Esophagus squamous epithelium (tissue), 5 donors: ENCODE results near the gene PLAAT4. TPM values are rescaled to one million over a fixed set of nuclear protein-coding genes. Genes with fewer than 3 reads are reported as not detected.
"Not testable (repeated sequence)": the region's sequence is repeated elsewhere in the genome, so short reads cannot be mapped to it uniquely, and the experiment has no call there.

Source experiments
- DNase-seq: peaks from one replicate; lab custom pipeline; 2025; lab: John Stamatoyannopoulos, UW
- H3K27ac ChIP-seq, 4 donors: fragments of 200-600 bp; sonication (generic); one replicate each; pipeline ENCODE4 v1.5.1; 2016 to 2019; ENCODE audit warnings: mild to moderate bottlenecking in 1 of 4
- H3K27me3 ChIP-seq, 4 donors: fragments of 200-600 bp; sonication (generic); 1 replicate in 3 of 4; 2 replicates in 1 of 4; pipeline versions ENCODE4 v1.5.1 to v1.6.0; 2017 to 2021; ENCODE audit warnings: antibody characterized with exemption in 1 of 4
- H3K36me3 ChIP-seq, 3 donors: fragments of 200-600 bp; sonication (generic); one replicate each; pipeline ENCODE4 v1.5.1; 2016 to 2019
- H3K4me1 ChIP-seq, 3 donors: fragments of 200-600 bp; sonication (generic); one replicate each; pipeline ENCODE4 v1.5.1; 2017 to 2019
- H3K4me3 ChIP-seq, 4 donors: fragments of 200-600 bp; sonication (generic); 1 replicate in 3 of 4; 2 replicates in 1 of 4; pipeline ENCODE4 v1.5.1; 2016 to 2019; ENCODE audit warnings: mild to moderate bottlenecking in 2 of 4, moderate library complexity in 1 of 4
- H3K9me3 ChIP-seq, 3 donors: fragments of 200-600 bp; sonication (generic); one replicate each; pipeline ENCODE4 v1.5.1; 2016 to 2019
- POLR2A ChIP-seq, 4 donors: fragments of 450-650 bp; IDR thresholded peaks; one replicate each; pipeline ENCODE4 v1.6.1; 2017; ENCODE audit warnings: antibody characterized with exemption in 4 of 4, mild to moderate bottlenecking in 4 of 4, moderate library complexity in 3 of 4
- WGBS, 2 donors: methylation state at CpG; one replicate each; pipeline ENCODE4 v1.1.5; 2018; 5-methylcytosine and 5-hydroxymethylcytosine counted together
- intact Hi-C: fragments of 100-400 bp; cut with DNase I; formaldehyde crosslinking; loops from one replicate; pipeline ENCODE4 v1.15.0; 2022
- total RNA-seq, 4 donors: library from RNA; depleted of rRNA; stranded (reverse); fragments of >200 nt; gene quantifications; one replicate each; pipeline ENCODE4 v1.1.0, GENCODE V29; 2016
- TF ChIP-seq, protein P1 (sequence below), 6 experiments: fragments of 450-650 bp in 4 of 6; fragments of 200-600 bp in 2 of 6; sonication (generic) in 2 of 6; IDR thresholded peaks; one replicate each; pipeline ENCODE4 v1.5.1; 2016 to 2019; ENCODE audit warnings: antibody characterized with exemption in 6 of 6, mild to moderate bottlenecking in 4 of 6, moderate library complexity in 4 of 6
- donor health status: DM: yes; HTN: yes; CAD: no.

The PLAAT4 gene
- total RNA-seq, 4 donors from 2014 or later: 3.9 to 32.6 (median 11.7) TPM

- WGBS, 2 donors: 12 to 20% methylated on average over 2 to 4 of the region's 8 CpGs
- Histone ChIP-seq H3K9me3 (no peaks in the 10 kb centered on the region), H3K36me3 (peaks cover 0 to 9% (median 0%) of the 10 kb centered on the region in 3 donors), H3K4me3 (peak overlapping the region; percentile 25 to 65 (median 48)), H3K27me3 (no peaks in the 10 kb centered on the region), H3K4me1 (peaks cover 19 to 51% (median 20%) of the 10 kb centered on the region in 3 donors), H3K27ac (peak overlapping the region; percentile 78 to 91 (median 84))
- TF ChIP-seq, protein P1, sequence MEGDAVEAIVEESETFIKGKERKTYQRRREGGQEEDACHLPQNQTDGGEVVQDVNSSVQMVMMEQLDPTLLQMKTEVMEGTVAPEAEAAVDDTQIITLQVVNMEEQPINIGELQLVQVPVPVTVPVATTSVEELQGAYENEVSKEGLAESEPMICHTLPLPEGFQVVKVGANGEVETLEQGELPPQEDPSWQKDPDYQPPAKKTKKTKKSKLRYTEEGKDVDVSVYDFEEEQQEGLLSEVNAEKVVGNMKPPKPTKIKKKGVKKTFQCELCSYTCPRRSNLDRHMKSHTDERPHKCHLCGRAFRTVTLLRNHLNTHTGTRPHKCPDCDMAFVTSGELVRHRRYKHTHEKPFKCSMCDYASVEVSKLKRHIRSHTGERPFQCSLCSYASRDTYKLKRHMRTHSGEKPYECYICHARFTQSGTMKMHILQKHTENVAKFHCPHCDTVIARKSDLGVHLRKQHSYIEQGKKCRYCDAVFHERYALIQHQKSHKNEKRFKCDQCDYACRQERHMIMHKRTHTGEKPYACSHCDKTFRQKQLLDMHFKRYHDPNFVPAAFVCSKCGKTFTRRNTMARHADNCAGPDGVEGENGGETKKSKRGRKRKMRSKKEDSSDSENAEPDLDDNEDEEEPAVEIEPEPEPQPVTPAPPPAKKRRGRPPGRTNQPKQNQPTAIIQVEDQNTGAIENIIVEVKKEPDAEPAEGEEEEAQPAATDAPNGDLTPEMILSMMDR (IDR thresholded peaks at IDR 0.05): no peak
- TF ChIP-seq POLR2A (IDR thresholded peaks at IDR 0.05): no peak
- DNase-seq: no peak
- intact Hi-C loops: no loop called here
Measured at GRCh38 chr11:63537293-63538101, 889 bp downstream of the PLAAT4 start.

- H3K27me3 ChIP-seq, intact Hi-C loops, DNase-seq, H3K4me3 ChIP-seq, H3K27ac ChIP-seq, H3K9me3 ChIP-seq: not testable (repeated sequence)
- 73 to 81% methylated on average over 2 of the region's 2 CpGs for WGBS, 2 donors
- Histone ChIP-seq H3K36me3 (peaks cover 0 to 45% (median 4%) of the 10 kb centered on the region in 3 donors), H3K4me1 (peaks cover 9 to 18% (median 12%) of the 10 kb centered on the region in 3 donors)
Measured at GRCh38 chr11:63542506-63542905, 5.9 kb downstream of the PLAAT4 start.

GRCh38 chr11:63543711-63544110 lies 7.1 kb downstream of the PLAAT4 start:
- Histone ChIP-seq H3K9me3 (no peaks in the 10 kb centered on the region), H3K4me1 (peaks cover 0 to 6% (median under 1%) of the 10 kb centered on the region in 3 donors), H3K4me3 (no peak overlapping the region), H3K27me3 (no peaks in the 10 kb centered on the region), H3K36me3 (peaks cover 0 to 46% (median 4%) of the 10 kb centered on the region in 3 donors), H3K27ac (no peak overlapping the region)
- intact Hi-C loops: no loop called here
- 82 to 93% methylated on average over 2 of the region's 2 CpGs for WGBS, 2 donors
- no peak for DNase-seq
- no peak for TF ChIP-seq POLR2A (IDR thresholded peaks at IDR 0.05)
- TF ChIP-seq, protein P1 (IDR thresholded peaks at IDR 0.05): no peak

GRCh38 chr11:63547061-63547460 lies 10.5 kb downstream of the PLAAT4 start:
- Histone ChIP-seq H3K9me3 (no peaks in the 10 kb centered on the region), H3K27me3 (no peaks in the 10 kb centered on the region), H3K4me1 (no peaks in the 10 kb centered on the region), H3K36me3 (peaks cover 0 to 37% (median 4%) of the 10 kb centered on the region in 3 donors), H3K27ac (no peak overlapping the region), H3K4me3 (no peak overlapping the region)
- no peak for DNase-seq
- intact Hi-C loops: no loop called here
- TF ChIP-seq POLR2A (IDR thresholded peaks at IDR 0.05): no peak
- TF ChIP-seq, protein P1 (IDR thresholded peaks at IDR 0.05): no peak
- no CpG with 5 or more reads among the region's 1 CpG for WGBS, 2 donors

DNA sequence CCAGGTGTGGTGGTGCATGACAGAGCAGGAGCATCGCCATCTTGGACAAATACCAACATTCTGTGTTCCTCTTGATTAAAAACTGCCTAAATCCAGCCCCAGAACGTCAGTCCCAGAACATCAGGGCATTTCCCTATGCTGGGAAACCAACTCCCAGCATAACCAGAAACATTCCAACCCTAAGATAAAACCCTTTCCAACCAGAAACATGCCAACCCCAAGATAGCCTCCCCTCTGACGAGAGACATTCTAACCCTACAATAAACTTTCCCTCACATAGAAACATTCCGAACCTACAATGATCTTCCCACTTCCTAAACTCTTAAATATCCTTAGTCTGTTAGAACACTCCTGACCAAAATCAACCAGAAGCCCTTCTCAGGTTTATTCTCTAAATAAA lies 11.6 kb downstream of the PLAAT4 start:
- peaks cover 0 to 37% (median 4%) of the 10 kb centered on the region in 3 donors for H3K36me3 ChIP-seq
- H3K4me1 ChIP-seq: peaks cover 0 to 7% (median 0%) of the 10 kb centered on the region in 3 donors
- intact Hi-C loops: no loop called here
- no peaks in the 10 kb centered on the region for H3K9me3 ChIP-seq
- no peak overlapping the region for H3K27ac ChIP-seq
- H3K4me3 ChIP-seq: no peak overlapping the region
- WGBS, 2 donors: 64 to 65% methylated on average over 4 of the region's 4 CpGs
- TF ChIP-seq, protein P1 (IDR thresholded peaks at IDR 0.05): no peak
- no peak for TF ChIP-seq POLR2A (IDR thresholded peaks at IDR 0.05)
- DNase-seq: no peak
- H3K27me3 ChIP-seq: no peaks in the 10 kb centered on the region
